Fibroblast of villous mesenchyme (primary cell): ENCODE measurements around the gene SLC27A1. TPM values are rescaled to one million over a fixed set of nuclear protein-coding genes. Genes with fewer than 3 reads are reported as not detected.

ENCODE experiments used
- DNase-seq: peaks from one replicate; pipeline ENCODE4 v3.0.0-alpha.2; 2010; ENCODE audit warnings: low read depth
- H3K4me3 ChIP-seq: 2 replicates; pipeline ENCODE4 v1.5.1; 2011; ENCODE audit warnings: low read depth, mild to moderate bottlenecking, low read length
- total RNA-seq: library from RNA; depleted of rRNA; stranded (reverse); fragments of >200 nt; gene quantifications from 2 replicates; pipeline ENCODE4 v1.2.3, GENCODE V29; 2012
- TF ChIP-seq, protein P1 (sequence below): IDR thresholded peaks from 2 replicates; pipeline ENCODE4 v1.5.1; 2012; ENCODE audit warnings: low read depth, mild to moderate bottlenecking, low read length; ENCODE audit not compliant: insufficient read depth

SLC27A1 gene
- total RNA-seq, 1 donor: 10.8 TPM

DNA sequence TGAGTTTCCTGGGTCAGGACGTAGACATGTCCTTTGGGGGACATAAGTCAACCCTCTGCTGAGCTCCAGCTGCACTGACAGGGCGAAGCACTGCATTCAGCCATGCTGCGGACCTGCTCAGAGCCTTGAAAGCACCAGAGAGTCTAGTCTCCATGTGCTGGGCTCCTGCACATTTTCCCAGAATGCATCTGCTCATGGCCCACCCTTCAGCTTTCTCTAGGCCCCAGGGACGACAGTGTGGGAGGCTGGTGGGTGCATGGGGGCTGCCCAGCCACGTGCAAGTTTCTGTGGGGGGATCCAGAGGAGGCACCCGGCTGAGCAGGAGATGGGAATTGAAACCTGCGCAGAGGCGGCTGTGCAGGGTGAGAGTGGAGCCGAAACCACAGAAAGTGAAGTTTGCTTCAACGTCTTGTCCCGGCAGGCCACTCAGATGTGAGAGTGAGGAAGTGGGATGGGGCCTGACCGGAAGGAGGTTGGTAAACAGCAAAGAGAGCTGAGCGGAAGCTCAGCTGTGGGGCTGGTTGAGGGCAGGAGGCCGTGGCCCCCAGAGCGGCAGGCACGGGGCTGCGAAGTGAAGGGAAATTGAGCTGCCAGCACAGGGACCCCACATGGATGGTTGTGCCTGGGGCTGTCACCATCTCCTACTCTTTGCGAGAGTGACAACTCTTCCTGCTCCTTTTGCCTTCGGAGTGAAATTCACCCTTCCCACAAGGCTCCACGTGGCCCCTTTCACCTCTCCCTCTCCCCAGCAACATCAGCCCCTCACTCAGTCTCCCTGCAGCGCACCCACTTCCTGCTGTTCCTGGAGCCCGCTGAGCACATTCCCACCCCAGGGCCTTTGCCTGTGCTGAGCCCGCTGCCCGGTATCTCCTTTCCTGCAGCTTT lies 52.9 kb downstream of the SLC27A1 start:
- DNase-seq: no peak
- H3K4me3 ChIP-seq: no peak overlapping the region
- TF ChIP-seq, protein P1, sequence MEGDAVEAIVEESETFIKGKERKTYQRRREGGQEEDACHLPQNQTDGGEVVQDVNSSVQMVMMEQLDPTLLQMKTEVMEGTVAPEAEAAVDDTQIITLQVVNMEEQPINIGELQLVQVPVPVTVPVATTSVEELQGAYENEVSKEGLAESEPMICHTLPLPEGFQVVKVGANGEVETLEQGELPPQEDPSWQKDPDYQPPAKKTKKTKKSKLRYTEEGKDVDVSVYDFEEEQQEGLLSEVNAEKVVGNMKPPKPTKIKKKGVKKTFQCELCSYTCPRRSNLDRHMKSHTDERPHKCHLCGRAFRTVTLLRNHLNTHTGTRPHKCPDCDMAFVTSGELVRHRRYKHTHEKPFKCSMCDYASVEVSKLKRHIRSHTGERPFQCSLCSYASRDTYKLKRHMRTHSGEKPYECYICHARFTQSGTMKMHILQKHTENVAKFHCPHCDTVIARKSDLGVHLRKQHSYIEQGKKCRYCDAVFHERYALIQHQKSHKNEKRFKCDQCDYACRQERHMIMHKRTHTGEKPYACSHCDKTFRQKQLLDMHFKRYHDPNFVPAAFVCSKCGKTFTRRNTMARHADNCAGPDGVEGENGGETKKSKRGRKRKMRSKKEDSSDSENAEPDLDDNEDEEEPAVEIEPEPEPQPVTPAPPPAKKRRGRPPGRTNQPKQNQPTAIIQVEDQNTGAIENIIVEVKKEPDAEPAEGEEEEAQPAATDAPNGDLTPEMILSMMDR: no peak

DNA sequence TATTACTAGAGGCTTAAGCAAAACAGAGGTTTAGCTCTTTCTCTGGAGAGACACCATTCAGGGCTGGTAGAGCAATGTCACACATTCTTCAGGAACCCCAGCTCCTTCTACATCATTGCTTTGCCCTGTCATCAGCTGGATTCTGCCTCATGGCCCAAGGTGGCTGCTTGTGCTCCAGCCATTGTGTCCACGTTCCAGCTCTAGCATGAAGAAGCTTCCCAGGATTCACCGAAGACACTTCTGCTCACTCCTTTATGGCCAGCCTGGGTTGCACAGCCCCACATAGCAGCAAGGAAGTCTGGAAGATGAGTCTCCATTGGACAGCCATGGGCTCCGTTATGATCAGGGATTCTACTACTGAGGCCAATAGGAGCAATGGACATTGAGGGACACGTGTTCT lies 54.3 kb downstream of the SLC27A1 start:
- no peak for DNase-seq
- TF ChIP-seq, protein P1: no peak
- no peak overlapping the region for H3K4me3 ChIP-seq

DNA sequence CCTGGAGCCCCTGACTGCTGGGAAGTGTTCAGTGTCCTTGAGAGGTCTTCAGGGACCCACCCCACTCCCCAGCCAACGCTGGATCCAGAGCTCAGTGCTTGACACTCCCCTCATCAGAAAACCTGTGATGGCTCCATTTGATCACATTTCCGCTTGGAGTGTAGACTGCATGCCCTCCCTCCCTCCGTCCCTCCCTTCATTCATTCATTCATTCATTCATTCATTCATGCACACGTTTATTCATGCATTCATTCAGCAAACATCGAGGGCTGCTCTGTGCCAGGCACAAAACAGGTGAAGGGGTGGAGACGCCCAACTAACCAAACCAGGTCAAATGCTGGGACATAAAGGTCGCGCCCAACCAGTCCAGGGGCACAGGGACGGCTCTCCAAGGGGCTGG lies 54.8 kb downstream of the SLC27A1 start:
- H3K4me3 ChIP-seq: no peak overlapping the region
- TF ChIP-seq, protein P1: no peak
- DNase-seq: no peak

DNA sequence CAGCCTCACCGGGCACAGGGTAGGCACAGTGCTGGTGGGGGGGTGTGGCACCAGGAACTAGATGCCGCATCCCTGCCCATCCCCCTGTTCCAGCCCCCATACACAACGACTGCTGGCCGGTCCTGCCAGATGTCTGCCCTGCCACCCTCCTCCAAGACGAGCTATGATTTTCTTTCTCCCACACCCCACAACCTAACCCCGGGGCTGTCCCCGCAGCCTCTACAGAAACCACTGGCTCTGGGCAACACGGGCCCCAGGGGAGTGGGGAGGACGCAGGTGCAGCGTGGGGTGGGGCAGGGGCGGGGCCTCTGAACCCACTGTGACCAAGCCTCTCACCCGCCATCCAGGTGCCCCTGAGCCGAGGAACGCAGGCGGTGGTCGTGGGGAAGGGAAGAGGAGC lies 56.6 kb downstream of the SLC27A1 start:
- no peak for DNase-seq
- TF ChIP-seq, protein P1: no peak
- H3K4me3 ChIP-seq: no peak overlapping the region

DNA sequence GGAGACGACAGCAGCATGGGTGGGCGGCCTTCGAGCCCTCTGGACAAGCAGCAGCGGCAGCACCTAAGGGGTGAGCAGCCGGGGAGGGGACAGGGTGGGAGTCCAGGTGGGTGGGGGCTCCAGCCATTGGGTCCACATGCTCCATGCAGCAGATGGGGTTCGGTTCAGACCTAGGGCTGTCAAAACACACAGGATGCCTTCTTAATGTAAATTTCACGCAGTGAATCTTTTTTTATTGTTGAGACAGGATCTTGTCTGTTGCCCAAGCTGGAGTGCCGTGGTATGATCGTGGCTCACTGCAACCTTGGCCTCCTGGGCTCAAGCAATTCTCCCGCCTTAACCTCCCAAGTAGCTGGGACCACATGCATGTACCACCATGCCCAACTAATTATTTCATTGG lies 57.0 kb downstream of the SLC27A1 start:
- TF ChIP-seq, protein P1: no peak
- DNase-seq: no peak
- H3K4me3 ChIP-seq: no peak overlapping the region

DNA sequence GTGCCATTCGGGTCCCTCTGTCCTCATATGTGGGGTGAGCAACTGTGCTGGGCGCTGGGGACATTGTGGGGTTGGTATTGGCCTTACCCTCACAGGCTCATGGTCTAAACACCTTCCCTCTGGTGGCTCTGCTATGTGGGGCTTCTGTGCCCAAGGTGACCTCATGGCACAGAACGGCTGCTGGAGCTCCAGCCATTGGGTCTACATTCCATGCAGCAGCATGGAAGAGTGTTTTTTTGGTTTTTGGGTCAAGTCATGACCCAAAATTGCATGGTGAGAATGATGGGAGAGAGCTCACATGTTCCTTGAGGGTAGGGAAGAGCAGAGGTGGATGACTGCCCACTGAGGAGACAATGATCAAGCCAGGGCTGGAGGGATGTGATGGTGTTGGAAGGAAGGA lies 58.3 kb downstream of the SLC27A1 start:
- no peak overlapping the region for H3K4me3 ChIP-seq
- TF ChIP-seq, protein P1: no peak
- no peak for DNase-seq
